Right lobe of liver (tissue), 4 donors: ENCODE results near the gene GPC6.

Experiments
- CTCF ChIP-seq, 4 donors: fragments of 200-600 bp in 3 of 4; fragments of 450-650 bp in 1 of 4; IDR thresholded peaks; one replicate each; pipeline versions ENCODE4 v1.5.1 to v1.8.0; 2016 to 2022; ENCODE audit warnings: antibody characterized with exemption in 4 of 4, mild to moderate bottlenecking in 2 of 4
- POLR2A ChIP-seq: fragments of 450-650 bp; IDR thresholded peaks from one replicate; pipeline ENCODE4 v1.6.1; 2017; ENCODE audit warnings: antibody characterized with exemption, mild to moderate bottlenecking
- donor health status: DM: no; HTN: no; CAD: no.
- donor health status: DM: no; HTN: no; CAD: no.
- donor health status: DM: no; HTN: yes; CAD: no.

DNA sequence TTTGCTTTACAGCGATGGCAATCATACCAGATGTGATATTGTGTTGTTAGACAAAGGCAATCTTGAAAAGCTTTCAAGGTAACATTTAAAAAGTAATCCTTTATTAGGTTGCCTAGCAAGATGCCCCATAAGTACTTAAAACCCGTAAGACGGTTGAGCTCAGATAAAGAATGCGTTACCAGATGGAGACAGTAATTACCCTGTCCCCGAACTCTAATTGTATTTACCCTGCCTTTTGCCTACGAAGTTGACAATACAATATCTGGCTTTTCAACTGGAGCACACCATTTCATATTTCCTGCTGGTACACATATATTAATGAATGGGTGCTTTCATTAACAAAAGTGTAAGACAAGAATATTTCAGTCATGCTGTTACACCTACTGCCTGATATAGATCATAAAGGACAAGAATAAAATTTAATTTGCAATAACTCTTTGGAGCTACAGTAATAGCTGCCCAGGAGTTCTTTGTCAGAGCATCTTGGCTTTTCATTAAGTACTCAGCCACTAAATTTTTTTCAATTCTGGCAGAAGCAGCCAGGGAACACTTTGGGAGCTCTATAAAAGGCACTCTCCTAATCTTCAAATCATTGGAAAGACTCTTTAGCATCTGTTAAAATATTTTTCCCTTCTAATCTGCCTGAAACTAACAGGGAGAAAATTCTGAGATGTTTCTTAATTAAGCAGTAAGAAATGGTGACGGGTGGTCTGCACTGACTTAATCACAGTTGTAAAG is 1189.1 kb downstream of the GPC6 start:
- TF ChIP-seq CTCF (IDR thresholded peaks at IDR 0.05) (no peak), POLR2A (no peak)
